Heart left ventricle (tissue), 13 donors: ENCODE data around the gene PLBD1.

ENCODE experiments used
- POLR2A ChIP-seq, 2 donors: fragments of 450-650 bp; IDR thresholded peaks; one replicate each; pipeline ENCODE4 v1.6.1; 2017; ENCODE audit warnings: antibody characterized with exemption in 2 of 2, mild to moderate bottlenecking in 2 of 2, moderate library complexity in 2 of 2
- TF ChIP-seq, protein P1 (sequence below), 12 donors: fragments of 200-600 bp; sonication (generic) in 4 of 12; IDR thresholded peaks; one replicate each; pipeline versions ENCODE4 v1.5.0 to v1.8.0; 2018 to 2022; ENCODE audit warnings: antibody characterized with exemption in 12 of 12, mild to moderate bottlenecking in 5 of 12
- donor health status: ischemic (EF 13 %, LVEDD 7.1; RV severe dilation, severe dysfunction).
- donor health status: DM: no; HTN: yes; CAD: no.
- donor health status: DM: no; HTN: no; CAD: no.
- donor health status: ischemic (EF 25% LVEDD 6.9; RV normal size, moderate dysfunction).
- donor health status: ischemic (EF 25% LVEDD 5.7; RV mildly dilated, moderate dysfunction).
- donor health status: ischemic (EF 35%, LVEDD 5.7; RV mildly dilated, moderate dysfunction).
- donor health status: nonischemic (EF 11% LVEDD 7.7; RV severe dilation, severe dysfunction).
- donor health status: DM: yes; HTN: yes; CAD: no.
- donor health status: PGD.
- donor health status: ischemic (EF 29% LVEDD 5.4; RV normal size, mild dysfunction).
- donor health status: nonischemic (EF 23%, LVEDD 6.1; RV moderate dilation, normal function).

DNA sequence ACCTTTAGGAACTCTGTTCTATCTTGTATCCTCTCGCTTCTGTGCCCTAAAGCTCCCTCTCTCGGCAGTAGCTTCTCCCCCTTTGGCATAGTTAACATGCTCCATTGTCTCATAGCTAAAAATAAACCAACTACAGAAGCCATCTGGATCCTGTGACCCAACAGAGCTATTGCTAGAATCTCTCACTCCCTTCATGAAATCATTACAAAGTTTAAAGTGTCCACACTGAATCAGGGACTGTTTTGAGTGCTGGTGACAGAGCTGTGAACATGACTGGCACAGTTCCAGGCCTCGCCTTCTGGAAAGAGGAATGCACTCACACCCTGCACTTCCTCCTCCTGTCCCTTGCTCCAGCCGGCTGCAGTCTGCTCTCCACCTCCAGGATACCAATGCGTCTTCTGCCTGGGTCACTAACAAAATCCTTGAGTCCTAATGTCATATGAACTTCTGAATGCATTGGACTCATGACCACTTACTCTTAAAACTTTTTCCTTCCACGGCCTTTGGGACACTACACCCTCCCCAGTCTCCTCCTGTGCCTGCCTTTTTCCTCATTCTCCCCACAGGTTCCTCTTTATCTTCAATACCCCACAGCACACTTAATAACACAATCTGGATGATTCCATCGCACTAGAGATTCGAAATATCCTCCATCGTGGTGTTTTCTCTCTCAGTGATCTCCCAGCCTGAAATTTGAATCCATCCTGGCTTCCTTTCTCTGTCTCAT, 13.2 kb downstream of the PLBD1 start:
- TF ChIP-seq, protein P1, sequence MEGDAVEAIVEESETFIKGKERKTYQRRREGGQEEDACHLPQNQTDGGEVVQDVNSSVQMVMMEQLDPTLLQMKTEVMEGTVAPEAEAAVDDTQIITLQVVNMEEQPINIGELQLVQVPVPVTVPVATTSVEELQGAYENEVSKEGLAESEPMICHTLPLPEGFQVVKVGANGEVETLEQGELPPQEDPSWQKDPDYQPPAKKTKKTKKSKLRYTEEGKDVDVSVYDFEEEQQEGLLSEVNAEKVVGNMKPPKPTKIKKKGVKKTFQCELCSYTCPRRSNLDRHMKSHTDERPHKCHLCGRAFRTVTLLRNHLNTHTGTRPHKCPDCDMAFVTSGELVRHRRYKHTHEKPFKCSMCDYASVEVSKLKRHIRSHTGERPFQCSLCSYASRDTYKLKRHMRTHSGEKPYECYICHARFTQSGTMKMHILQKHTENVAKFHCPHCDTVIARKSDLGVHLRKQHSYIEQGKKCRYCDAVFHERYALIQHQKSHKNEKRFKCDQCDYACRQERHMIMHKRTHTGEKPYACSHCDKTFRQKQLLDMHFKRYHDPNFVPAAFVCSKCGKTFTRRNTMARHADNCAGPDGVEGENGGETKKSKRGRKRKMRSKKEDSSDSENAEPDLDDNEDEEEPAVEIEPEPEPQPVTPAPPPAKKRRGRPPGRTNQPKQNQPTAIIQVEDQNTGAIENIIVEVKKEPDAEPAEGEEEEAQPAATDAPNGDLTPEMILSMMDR (IDR thresholded peaks at IDR 0.05), result peak in 8 of 12 donors; percentile 15 to 59 (median 36)
- no peak for TF ChIP-seq POLR2A (IDR thresholded peaks at IDR 0.05)
